ENCODE results near the gene ZFP57.
A peak's percentile ranks its signal among the peaks of the same experiment; 100 is the strongest.

Gene ZFP57

GRCh38 chr6:29626948-29627754, 53.8 kb downstream of the ZFP57 start:
- peak; percentile 14 for DNase-seq (ENCODE audit: low spot score)

GRCh38 chr6:29625337-29625930, 55.5 kb downstream of the ZFP57 start:
- no peak for DNase-seq (ENCODE audit: low spot score)

DNA sequence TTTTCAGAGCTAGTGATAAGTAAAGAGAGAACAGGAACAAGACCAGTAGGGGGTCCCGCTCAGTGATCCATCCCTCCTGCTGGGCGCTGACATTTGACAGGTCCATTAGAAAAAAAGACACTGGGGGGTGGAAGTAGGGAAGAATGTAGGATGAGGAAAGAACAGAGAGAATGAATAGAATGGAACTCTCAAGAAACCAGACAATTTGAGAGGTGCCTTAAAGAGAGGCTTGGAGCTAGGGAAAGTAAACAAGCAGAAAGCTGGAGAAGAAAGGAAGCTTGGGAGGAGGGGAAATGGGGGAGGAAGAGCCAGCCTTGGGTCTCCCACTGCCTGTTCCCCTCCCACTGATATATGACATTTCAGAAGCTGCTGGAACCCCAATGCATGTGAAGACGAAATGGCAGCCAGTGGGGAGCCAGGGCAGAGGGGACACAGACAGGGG, 56.4 kb downstream of the ZFP57 start:
- DNase-seq (ENCODE audit: low spot score): peak; percentile 17

Data from cerebellar cortex (tissue), 1 donor.